MM.1S (cell line): ENCODE data around the gene KCNMA1.
A peak's percentile ranks its signal among the peaks of the same experiment; 100 is the strongest.

Experiments used
- DNase-seq: peaks from one replicate; pipeline ENCODE4 v3.0.0-alpha.2; 2015
- H2AFZ ChIP-seq: fragments of 300-600 bp; sonication (generic); 2 replicates; pipeline ENCODE4 v1.6.0; 2016; ENCODE audit warnings: antibody characterized with exemption, low read length
- H3F3A ChIP-seq: fragments of 300-600 bp; sonication (generic); 2 replicates; pipeline ENCODE4 v1.6.1; 2016; ENCODE audit warnings: mild to moderate bottlenecking, antibody characterized with exemption, low read length, moderate library complexity, mixed read lengths; ENCODE audit not compliant: insufficient read depth
- H3K27ac ChIP-seq: fragments of 300-600 bp; sonication (generic); 2 replicates; pipeline ENCODE4 v1.5.1; 2016; ENCODE audit warnings: mild to moderate bottlenecking, low read length
- H3K27me3 ChIP-seq: fragments of 300-600 bp; sonication (generic); replicated peaks from 2 replicates; pipeline ENCODE4 v1.6.0; 2016; ENCODE audit warnings: low read length; ENCODE audit not compliant: insufficient read depth
- H3K36me3 ChIP-seq: fragments of 300-600 bp; sonication (generic); replicated peaks from 2 replicates; pipeline ENCODE4 v1.6.1; 2016; ENCODE audit warnings: mild to moderate bottlenecking, low read length, mixed read lengths; ENCODE audit not compliant: insufficient read depth
- H3K4me1 ChIP-seq: fragments of 300-600 bp; sonication (generic); 2 replicates; pipeline ENCODE4 v1.6.1; 2016; ENCODE audit warnings: low read length, mixed read lengths
- H3K4me2 ChIP-seq: fragments of 300-600 bp; sonication (generic); 2 replicates; pipeline ENCODE4 v1.6.0; 2016; ENCODE audit warnings: low read depth, low read length
- H3K4me3 ChIP-seq: fragments of 300-600 bp; sonication (generic); 2 replicates; pipeline ENCODE4 v1.5.1; 2016; ENCODE audit warnings: low read length, mixed read lengths
- H3K79me2 ChIP-seq: fragments of 300-600 bp; sonication (generic); 2 replicates; pipeline ENCODE4 v1.6.1; 2016; ENCODE audit warnings: mixed run types, low read length, mixed read lengths
- H3K9ac ChIP-seq: fragments of 300-600 bp; sonication (generic); 2 replicates; pipeline ENCODE4 v1.6.1; 2016; ENCODE audit warnings: low read length, mixed read lengths
- H3K9me2 ChIP-seq: fragments of 300-600 bp; sonication (generic); replicated peaks from 2 replicates; pipeline ENCODE4 v1.6.1; 2016; ENCODE audit warnings: mild to moderate bottlenecking, low read length, mixed read lengths; ENCODE audit not compliant: insufficient read depth
- H3K9me3 ChIP-seq: fragments of 300-600 bp; sonication (generic); replicated peaks from 2 replicates; pipeline ENCODE4 v1.6.1; 2016; ENCODE audit warnings: mild to moderate bottlenecking, low read length, mixed read lengths; ENCODE audit not compliant: insufficient read depth
- H4K20me1 ChIP-seq: fragments of 300-600 bp; sonication (generic); 2 replicates; pipeline ENCODE4 v1.6.1; 2016; ENCODE audit warnings: mild to moderate bottlenecking, low read length, moderate library complexity, mixed read lengths; ENCODE audit not compliant: insufficient read depth
- CTCF ChIP-seq: fragments of 300-600 bp; sonication (generic); IDR thresholded peaks from 2 replicates; pipeline ENCODE4 v1.5.1; 2016; ENCODE audit warnings: antibody characterized with exemption, low read length, mixed read lengths
- EZH2 ChIP-seq: fragments of 300-600 bp; sonication (generic); optimal IDR thresholded peaks from 2 replicates; pipeline ENCODE3; 2017; ENCODE audit warnings: low read depth, mild to moderate bottlenecking, antibody characterized with exemption, low read length, mixed read lengths
- EZH2phosphoT487 ChIP-seq: fragments of 300-600 bp; sonication (generic); IDR thresholded peaks from 2 replicates; pipeline ENCODE4 v1.6.1; 2018; ENCODE audit warnings: antibody characterized with exemption, low read length

Gene KCNMA1

GRCh38 chr10:77611670-77612069 lies 25.9 kb downstream of the KCNMA1 start:
- peaks cover 8% of the 10 kb centered on the region for H3F3A ChIP-seq
- no peak for DNase-seq
- H3K9ac ChIP-seq, result no peak overlapping the region
- no peaks in the 10 kb centered on the region for H3K36me3 ChIP-seq
- no peaks in the 10 kb centered on the region for H3K9me2 ChIP-seq
- H3K4me3 ChIP-seq, result no peak overlapping the region
- no peak overlapping the region for H3K4me2 ChIP-seq
- H2AFZ ChIP-seq, result no peak overlapping the region
- H3K27ac ChIP-seq, result no peak overlapping the region
- TF ChIP-seq EZH2, result no peak
- TF ChIP-seq EZH2phosphoT487, result no peak
- TF ChIP-seq CTCF, result no peak
- H4K20me1 ChIP-seq, result no peaks in the 10 kb centered on the region
- H3K9me3 ChIP-seq, result no peaks in the 10 kb centered on the region
- no peaks in the 10 kb centered on the region for H3K27me3 ChIP-seq
- H3K4me1 ChIP-seq, result peaks cover 15% of the 10 kb centered on the region
- H3K79me2 ChIP-seq, result no peaks in the 10 kb centered on the region

- H2AFZ ChIP-seq, result no peak overlapping the region
- H3K9ac ChIP-seq, result no peak overlapping the region
- H3K4me3 ChIP-seq, result no peak overlapping the region
- TF ChIP-seq EZH2phosphoT487 (no peak), EZH2 (no peak), CTCF (no peak)
- H3K9me3 ChIP-seq, result no peaks in the 10 kb centered on the region
- no peak for DNase-seq
- peaks cover 8% of the 10 kb centered on the region for H3F3A ChIP-seq
- peaks cover 15% of the 10 kb centered on the region for H3K4me1 ChIP-seq
- H3K27me3 ChIP-seq, result no peaks in the 10 kb centered on the region
- no peak overlapping the region for H3K4me2 ChIP-seq
- no peaks in the 10 kb centered on the region for H4K20me1 ChIP-seq
- no peaks in the 10 kb centered on the region for H3K79me2 ChIP-seq
- no peak overlapping the region for H3K27ac ChIP-seq
- H3K36me3 ChIP-seq, result no peaks in the 10 kb centered on the region
- H3K9me2 ChIP-seq, result no peaks in the 10 kb centered on the region
Observed at GRCh38 chr10:77611221-77611620, 26.4 kb downstream of the KCNMA1 start.

- no peaks in the 10 kb centered on the region for H3K9me2 ChIP-seq
- H3K9me3 ChIP-seq, result no peaks in the 10 kb centered on the region
- peaks cover 8% of the 10 kb centered on the region for H3F3A ChIP-seq
- no peaks in the 10 kb centered on the region for H4K20me1 ChIP-seq
- H3K9ac ChIP-seq, result peak overlapping the region; percentile 13; the same call in 1 of the 2 replicates
- H3K36me3 ChIP-seq, result no peaks in the 10 kb centered on the region
- no peak overlapping the region for H3K4me3 ChIP-seq
- peak overlapping the region; percentile 46 for H3K4me2 ChIP-seq
- no peaks in the 10 kb centered on the region for H3K79me2 ChIP-seq
- peak; percentile 60 for DNase-seq
- no peaks in the 10 kb centered on the region for H3K27me3 ChIP-seq
- no peak for TF ChIP-seq CTCF
- no peak for TF ChIP-seq EZH2
- no peak for TF ChIP-seq EZH2phosphoT487
- H2AFZ ChIP-seq, result peak overlapping the region; percentile 42
- H3K27ac ChIP-seq, result peak overlapping the region; percentile 69; the same call in 1 of the 2 replicates
- peaks cover 20% of the 10 kb centered on the region for H3K4me1 ChIP-seq
Observed at GRCh38 chr10:77609781-77610272, 27.8 kb downstream of the KCNMA1 start.
